Uterus (tissue), 4 donors: Measurements from ENCODE around the gene SFPQ. TPM values are rescaled to one million over a fixed set of nuclear protein-coding genes. Genes with fewer than 3 reads are reported as not detected.
"Not testable (repeated sequence)": the region's sequence is repeated elsewhere in the genome, so short reads cannot be mapped to it uniquely, and the experiment has no call there.

ENCODE experiments used
- DNase-seq, 2 donors: peaks; one replicate each; pipeline ENCODE4 v3.0.0-alpha.2; 2019 to 2020
- H3K27ac ChIP-seq, 2 donors: fragments of 200-600 bp; sonication (generic); 1 replicate in 1 of 2; 2 replicates in 1 of 2; pipeline ENCODE4 v1.5.1; 2016 to 2018
- H3K27me3 ChIP-seq, 2 donors: fragments of 200-600 bp; sonication (generic); one replicate each; pipeline ENCODE4 v1.5.1; 2018 to 2019; ENCODE audit warnings: control low read depth in 1 of 2
- H3K36me3 ChIP-seq, 2 donors: fragments of 200-600 bp; sonication (generic); one replicate each; pipeline ENCODE4 v1.5.1; 2019; ENCODE audit warnings: control low read depth in 1 of 2
- H3K4me1 ChIP-seq, 2 donors: fragments of 200-600 bp; sonication (generic); one replicate each; pipeline ENCODE4 v1.5.1; 2018 to 2019; ENCODE audit warnings: control low read depth in 1 of 2
- H3K4me3 ChIP-seq, 2 donors: fragments of 200-600 bp; sonication (generic); 1 replicate in 1 of 2; 2 replicates in 1 of 2; pipeline ENCODE4 v1.5.1; 2018 to 2019; ENCODE audit warnings: mild to moderate bottlenecking in 1 of 2
- H3K9me3 ChIP-seq, 2 donors: fragments of 200-600 bp; sonication (generic); one replicate each; pipeline ENCODE4 v1.5.1; 2019; ENCODE audit warnings: control low read depth in 1 of 2
- CTCF ChIP-seq, 4 experiments: fragments of 200-600 bp in 2 of 4; fragments of 450-650 bp in 2 of 4; sonication (generic) in 2 of 4; IDR thresholded peaks; one replicate each; pipeline ENCODE4 v1.5.1; 2016 to 2019; ENCODE audit warnings: antibody characterized with exemption in 4 of 4, mild to moderate bottlenecking in 2 of 4, moderate library complexity in 1 of 4
- POLR2A ChIP-seq, 2 donors: fragments of 450-650 bp; IDR thresholded peaks; one replicate each; pipeline ENCODE4 v1.6.1; 2016; ENCODE audit warnings: antibody characterized with exemption in 2 of 2, mild to moderate bottlenecking in 1 of 2, moderate library complexity in 1 of 2
- intact Hi-C: fragments of 100-400 bp; cut with DNase I; formaldehyde crosslinking; loops from one replicate; pipeline ENCODE4 v1.15.1; 2023; ENCODE audit warnings: low total_unique reads
- total RNA-seq, 4 donors: library from RNA; depleted of rRNA in 3 of 4; stranded (reverse); fragments of >200 nt in 3 of 4; gene quantifications; one replicate each; pipeline versions ENCODE4 v1.1.0 to v1.2.4, GENCODE V29; 2014 to 2023
- donor health status: DM: yes; HTN: yes; CAD: no.

Gene SFPQ
- total RNA-seq, 4 donors from 2014 or later, result 82.1 to 310 (median 200) TPM

GRCh38 chr1:35171579-35171978 lies 21.4 kb downstream of the SFPQ start:
- Histone ChIP-seq H3K36me3 (no peaks in the 10 kb centered on the region), H3K4me3 (no peak overlapping the region), H3K27me3 (no peaks in the 10 kb centered on the region), H3K9me3 (no peaks in the 10 kb centered on the region), H3K4me1 (no peaks in the 10 kb centered on the region), H3K27ac (no peak overlapping the region)
- TF ChIP-seq POLR2A (IDR thresholded peaks at IDR 0.05) (no peak), CTCF (IDR thresholded peaks at IDR 0.05) (no peak)
- DNase-seq, result no peak
- intact Hi-C loops, result no loop called here

DNA sequence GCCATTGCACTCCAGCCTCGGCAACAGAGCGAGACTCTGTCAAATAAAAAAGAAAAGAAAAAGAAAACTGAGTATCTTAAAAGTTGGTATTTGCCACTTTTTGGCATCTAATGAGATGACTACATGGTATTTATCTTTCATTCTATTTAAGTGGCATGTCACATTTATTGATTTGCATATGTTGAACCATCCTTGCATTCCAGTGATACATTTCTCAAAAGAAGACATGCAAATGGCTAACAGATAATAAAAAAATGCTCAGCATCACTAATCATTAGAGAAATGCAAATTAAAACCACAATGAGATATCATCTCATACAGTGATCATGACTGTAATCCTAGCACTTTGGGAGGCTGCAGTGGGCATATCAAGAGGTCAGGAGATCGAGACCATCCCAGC lies 28.1 kb downstream of the SFPQ start:
- Histone ChIP-seq H3K27me3 (no peaks in the 10 kb centered on the region), H3K4me3 (no peak overlapping the region), H3K27ac (no peak overlapping the region), H3K36me3 (no peaks in the 10 kb centered on the region), H3K9me3 (no peaks in the 10 kb centered on the region), H3K4me1 (no peaks in the 10 kb centered on the region)
- intact Hi-C loops, result no loop called here
- no peak for TF ChIP-seq CTCF (IDR thresholded peaks at IDR 0.05)
- TF ChIP-seq POLR2A (IDR thresholded peaks at IDR 0.05), result no peak
- DNase-seq, result no peak

DNA sequence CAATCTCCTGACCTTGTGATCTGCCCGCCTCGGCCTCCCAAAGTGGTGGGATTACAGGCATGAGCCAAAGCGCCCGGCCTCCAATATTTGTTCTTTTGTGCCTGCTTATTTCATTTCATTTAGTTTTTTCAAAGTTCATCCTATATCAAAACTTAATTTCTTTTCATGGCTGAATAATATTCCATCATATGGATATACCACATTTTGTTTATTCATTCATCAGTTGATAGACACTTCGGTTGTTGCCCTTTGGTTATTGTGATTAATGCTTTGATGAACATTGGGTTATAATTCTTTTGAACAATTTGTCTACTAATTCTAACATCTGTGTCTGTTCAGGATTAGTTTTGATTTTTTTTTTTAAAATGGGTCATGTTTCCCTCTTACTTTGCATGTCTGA lies 41.7 kb downstream of the SFPQ start:
- no peak for TF ChIP-seq POLR2A (IDR thresholded peaks at IDR 0.05)
- no peak for TF ChIP-seq CTCF (IDR thresholded peaks at IDR 0.05)
- no peaks in the 10 kb centered on the region for H3K27me3 ChIP-seq
- DNase-seq, result no peak
- no peaks in the 10 kb centered on the region for H3K36me3 ChIP-seq
- no peak overlapping the region for H3K4me3 ChIP-seq
- H3K27ac ChIP-seq, result no peak overlapping the region
- intact Hi-C loops, result no loop called here
- H3K9me3 ChIP-seq, result no peaks in the 10 kb centered on the region
- no peaks in the 10 kb centered on the region for H3K4me1 ChIP-seq

DNA sequence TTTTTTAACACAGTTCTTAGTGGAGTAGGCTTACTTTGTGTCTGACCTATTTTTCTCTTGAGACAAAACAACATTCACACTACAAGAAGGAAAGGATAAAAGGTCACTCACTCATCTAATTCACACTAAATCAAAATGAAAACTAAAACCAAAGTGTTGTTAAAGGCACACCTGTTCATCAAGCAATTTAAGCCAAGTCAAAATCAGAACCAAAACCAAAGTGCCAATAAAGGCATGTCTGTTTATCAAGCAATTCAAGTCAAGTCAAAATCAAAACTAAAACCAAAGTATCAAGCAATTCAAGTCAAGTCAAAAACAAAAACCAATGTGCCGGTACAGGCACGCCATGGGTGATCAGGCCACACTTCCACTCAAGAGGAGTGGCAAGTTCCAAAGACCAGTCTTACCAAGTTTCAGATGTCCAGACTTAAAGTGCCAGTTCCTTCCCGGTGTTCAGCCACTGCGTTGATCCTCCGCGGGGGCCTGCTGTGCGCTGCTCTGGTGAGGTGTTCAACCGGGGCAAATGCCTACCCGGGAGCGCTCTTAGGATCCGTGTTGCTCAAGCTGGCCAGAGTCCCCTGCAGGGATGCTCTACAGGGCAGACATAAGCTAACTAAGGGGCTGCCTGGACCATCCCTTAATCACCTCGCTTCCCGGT lies 46.9 kb downstream of the SFPQ start:
- H3K4me1 ChIP-seq, H3K9me3 ChIP-seq, intact Hi-C loops, H3K36me3 ChIP-seq, H3K27me3 ChIP-seq, H3K27ac ChIP-seq: not testable (repeated sequence)
- DNase-seq, result peak in 1 of 2 donors; percentile 15
- peak overlapping the region in 1 of 2 donors; percentile 10 for H3K4me3 ChIP-seq

- Histone ChIP-seq H3K36me3 (no peaks in the 10 kb centered on the region), H3K27me3 (no peaks in the 10 kb centered on the region), H3K27ac (no peak overlapping the region), H3K4me3 (no peak overlapping the region), H3K4me1 (no peaks in the 10 kb centered on the region), H3K9me3 (no peaks in the 10 kb centered on the region)
- no peak for TF ChIP-seq CTCF (IDR thresholded peaks at IDR 0.05)
- TF ChIP-seq POLR2A (IDR thresholded peaks at IDR 0.05), result no peak
- intact Hi-C loops, result no loop called here
- no peak for DNase-seq
These were observed 49.0 kb downstream of the SFPQ start for GRCh38 chr1:35143737-35144508.

- H3K36me3 ChIP-seq, H3K27ac ChIP-seq, H3K4me1 ChIP-seq, H3K9me3 ChIP-seq, H3K4me3 ChIP-seq, DNase-seq, intact Hi-C loops, H3K27me3 ChIP-seq: not testable (repeated sequence)
These were observed 50.2 kb downstream of the SFPQ start for GRCh38 chr1:35142728-35143127.

DNA sequence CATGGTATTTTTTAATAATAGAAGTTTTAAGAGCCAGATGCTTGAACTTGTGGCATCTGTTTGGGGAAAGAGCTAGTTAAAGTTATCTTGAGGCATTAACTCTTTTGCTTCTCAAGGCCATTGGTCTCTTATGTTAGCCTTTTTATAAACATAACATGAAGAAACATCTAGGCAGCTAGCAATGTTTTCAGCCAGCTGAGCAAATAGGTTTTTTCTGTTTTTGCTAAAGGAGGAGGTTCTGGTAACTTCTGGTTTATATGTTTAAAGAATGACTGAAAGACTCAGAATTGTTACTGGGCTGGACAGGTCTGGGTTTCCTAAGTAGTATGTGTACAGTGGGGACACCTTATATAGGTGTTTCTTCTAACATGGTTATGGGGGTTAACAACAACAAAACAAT lies 50.7 kb downstream of the SFPQ start:
- DNase-seq, H3K27ac ChIP-seq, H3K9me3 ChIP-seq, H3K36me3 ChIP-seq, intact Hi-C loops, H3K4me1 ChIP-seq, H3K27me3 ChIP-seq, H3K4me3 ChIP-seq: not testable (repeated sequence)

- H3K36me3 ChIP-seq, H3K4me3 ChIP-seq, H3K4me1 ChIP-seq, intact Hi-C loops, H3K27ac ChIP-seq, H3K27me3 ChIP-seq, DNase-seq, H3K9me3 ChIP-seq: not testable (repeated sequence)
These were observed 55.4 kb downstream of the SFPQ start for GRCh38 chr1:35137590-35137989.
